NB4 (cell line): Measurements from ENCODE around the gene CHCT1.

Experiments
- DNase-seq: peaks from one replicate; pipeline ENCODE4 v3.0.0; 2010; ENCODE audit warnings: low read depth
- H3K4me3 ChIP-seq: one replicate; pipeline ENCODE4 v1.5.1; 2011; ENCODE audit warnings: mild to moderate bottlenecking, low read depth, low read length, moderate library complexity
- MYC ChIP-seq: IDR thresholded peaks from 2 replicates; pipeline ENCODE4 v1.6.1; 2011; ENCODE audit warnings: low read depth, low read length
- POLR2A ChIP-seq: IDR thresholded peaks from 2 replicates; pipeline ENCODE4 v1.6.1; 2011; ENCODE audit warnings: mild to moderate bottlenecking; ENCODE audit not compliant: insufficient read length; ENCODE audit errors: extremely low read depth
- TF ChIP-seq, protein P1 (sequence below): IDR thresholded peaks from 2 replicates; pipeline ENCODE4 v1.6.1; 2011; ENCODE audit warnings: low read depth, low read length
- TF ChIP-seq, protein P2 (sequence below): IDR thresholded peaks from one replicate; pipeline ENCODE4 v1.5.1; 2012; ENCODE audit warnings: low read depth, low read length

CHCT1 gene

DNA sequence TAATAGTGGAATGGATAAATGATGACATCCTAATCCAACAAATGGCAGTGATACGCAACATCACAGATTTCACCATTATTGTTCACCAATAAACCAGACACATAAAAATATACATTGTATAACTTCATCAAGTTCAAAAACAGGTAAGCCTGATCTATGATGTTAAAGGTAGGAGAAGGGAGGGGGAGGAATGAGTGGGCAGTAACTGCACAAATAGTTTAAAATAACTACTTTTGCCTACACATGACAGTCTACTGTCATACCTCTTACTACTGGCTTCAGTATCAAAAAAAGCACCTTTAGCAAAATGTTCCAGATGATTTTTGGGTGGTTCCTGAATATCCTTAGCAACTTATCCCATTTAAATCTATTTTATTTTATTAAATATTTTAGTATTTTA is 28.8 kb downstream of the CHCT1 start:
- H3K4me3 ChIP-seq = no peak overlapping the region
- DNase-seq = no peak
- TF ChIP-seq POLR2A = no peak
- TF ChIP-seq, protein P1, sequence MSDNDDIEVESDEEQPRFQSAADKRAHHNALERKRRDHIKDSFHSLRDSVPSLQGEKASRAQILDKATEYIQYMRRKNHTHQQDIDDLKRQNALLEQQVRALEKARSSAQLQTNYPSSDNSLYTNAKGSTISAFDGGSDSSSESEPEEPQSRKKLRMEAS = no peak
- no peak for TF ChIP-seq MYC
- TF ChIP-seq, protein P2, sequence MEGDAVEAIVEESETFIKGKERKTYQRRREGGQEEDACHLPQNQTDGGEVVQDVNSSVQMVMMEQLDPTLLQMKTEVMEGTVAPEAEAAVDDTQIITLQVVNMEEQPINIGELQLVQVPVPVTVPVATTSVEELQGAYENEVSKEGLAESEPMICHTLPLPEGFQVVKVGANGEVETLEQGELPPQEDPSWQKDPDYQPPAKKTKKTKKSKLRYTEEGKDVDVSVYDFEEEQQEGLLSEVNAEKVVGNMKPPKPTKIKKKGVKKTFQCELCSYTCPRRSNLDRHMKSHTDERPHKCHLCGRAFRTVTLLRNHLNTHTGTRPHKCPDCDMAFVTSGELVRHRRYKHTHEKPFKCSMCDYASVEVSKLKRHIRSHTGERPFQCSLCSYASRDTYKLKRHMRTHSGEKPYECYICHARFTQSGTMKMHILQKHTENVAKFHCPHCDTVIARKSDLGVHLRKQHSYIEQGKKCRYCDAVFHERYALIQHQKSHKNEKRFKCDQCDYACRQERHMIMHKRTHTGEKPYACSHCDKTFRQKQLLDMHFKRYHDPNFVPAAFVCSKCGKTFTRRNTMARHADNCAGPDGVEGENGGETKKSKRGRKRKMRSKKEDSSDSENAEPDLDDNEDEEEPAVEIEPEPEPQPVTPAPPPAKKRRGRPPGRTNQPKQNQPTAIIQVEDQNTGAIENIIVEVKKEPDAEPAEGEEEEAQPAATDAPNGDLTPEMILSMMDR = no peak

DNA sequence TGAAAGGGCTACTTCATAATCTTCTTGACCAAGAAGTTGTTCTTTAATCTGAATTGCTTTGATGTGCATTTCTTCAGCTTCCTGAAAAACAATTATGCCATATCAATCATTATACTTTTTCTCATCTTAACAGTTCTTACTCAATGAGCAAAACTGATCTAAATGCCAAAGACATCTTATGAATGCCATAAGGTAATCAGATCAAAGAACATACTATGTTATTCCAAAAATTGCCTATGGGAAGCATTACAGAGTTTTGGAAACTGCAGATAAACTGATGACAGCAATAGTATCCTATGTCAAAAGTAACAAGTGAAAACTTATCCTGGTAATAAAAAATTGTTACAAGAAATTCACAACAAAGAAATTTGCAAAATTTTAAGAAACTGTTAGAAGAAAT is 29.7 kb downstream of the CHCT1 start:
- no peak for DNase-seq
- no peak overlapping the region for H3K4me3 ChIP-seq
- TF ChIP-seq, protein P1 = no peak
- TF ChIP-seq MYC (no peak), POLR2A (no peak)
- TF ChIP-seq, protein P2 = no peak

DNA sequence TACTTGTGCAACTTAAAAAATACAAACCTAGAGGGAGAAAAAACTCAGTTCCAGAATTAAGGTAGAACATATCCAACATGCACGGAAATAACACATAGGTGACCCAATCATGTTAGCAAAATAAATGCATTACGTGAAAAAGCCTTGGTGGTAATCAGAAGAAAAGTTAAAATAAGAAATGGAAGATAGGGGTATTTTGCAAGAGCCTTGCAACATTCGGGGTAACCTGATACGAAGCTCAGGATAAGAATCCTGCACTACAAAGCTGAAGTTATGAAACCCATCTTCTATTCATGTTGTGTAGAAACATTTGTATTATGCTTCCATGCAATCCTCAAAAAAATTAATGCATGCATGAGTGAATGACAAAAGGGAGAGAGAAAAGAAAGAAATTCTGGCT is 33.1 kb downstream of the CHCT1 start:
- H3K4me3 ChIP-seq = no peak overlapping the region
- DNase-seq = peak; percentile 31
- no peak for TF ChIP-seq POLR2A
- TF ChIP-seq MYC = no peak
- TF ChIP-seq, protein P1 = no peak
- TF ChIP-seq, protein P2 = no peak

DNA sequence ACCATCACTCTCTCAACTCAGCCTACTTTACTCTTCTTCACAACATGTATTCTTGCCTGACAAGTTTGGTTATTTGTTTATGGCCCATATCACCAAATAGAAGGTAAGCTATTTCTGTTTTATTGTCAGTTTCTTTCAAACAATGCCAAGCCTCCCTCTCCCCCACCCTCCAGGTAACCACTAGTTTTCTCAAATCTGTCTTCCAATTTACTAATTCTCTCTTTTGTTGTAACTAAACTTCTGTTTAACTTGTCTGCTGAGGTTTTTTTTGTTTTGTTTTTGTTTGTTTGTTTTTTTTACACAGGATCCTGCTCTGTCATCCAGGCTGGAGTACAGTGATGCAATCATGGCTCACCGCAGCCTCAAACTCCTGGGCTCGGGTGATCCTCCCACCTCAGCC is 34.9 kb downstream of the CHCT1 start:
- no peak for DNase-seq
- TF ChIP-seq, protein P1 = no peak
- no peak for TF ChIP-seq MYC
- no peak for TF ChIP-seq POLR2A
- TF ChIP-seq, protein P2 = no peak

DNA sequence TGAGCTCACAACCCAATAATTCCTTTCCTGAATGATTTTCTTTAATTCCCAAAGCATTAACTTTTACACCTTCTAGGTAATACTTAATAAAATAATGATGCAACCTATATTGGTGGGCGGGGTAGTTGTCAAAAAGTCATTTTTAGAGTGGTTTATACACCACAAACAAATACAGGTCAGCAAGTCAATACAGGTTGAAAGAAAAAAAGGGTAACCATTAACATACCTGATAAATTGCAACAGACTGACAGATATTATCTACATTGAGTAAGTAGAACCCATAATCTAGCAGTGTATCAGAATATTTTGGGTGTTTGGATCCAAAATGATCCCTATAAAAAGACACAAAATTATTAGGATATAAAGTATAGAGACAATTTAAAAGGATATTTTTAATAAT is 39.3 kb downstream of the CHCT1 start:
- no peak for DNase-seq
- H3K4me3 ChIP-seq = no peak overlapping the region
- TF ChIP-seq POLR2A = no peak
- TF ChIP-seq, protein P1 = no peak
- TF ChIP-seq, protein P2 = no peak

More for the DNA sequence above, 34.9 kb downstream of the CHCT1 start:
- H3K4me3 ChIP-seq = no peak overlapping the region
